Rectal smooth muscle tissue (tissue), 1 donor: ENCODE measurements around the gene CKAP4.

Experiments used
- H3K27ac ChIP-seq: one replicate; pipeline ENCODE4 v1.7.0; 2013; ENCODE audit warnings: low read depth, low read length, inconsistent platforms
- H3K27me3 ChIP-seq: one replicate; pipeline ENCODE4 v1.7.0; 2013; ENCODE audit warnings: low read length; ENCODE audit not compliant: control insufficient read depth, insufficient read depth
- H3K36me3 ChIP-seq: one replicate; pipeline ENCODE4 v1.7.0; 2013; ENCODE audit warnings: low read length; ENCODE audit not compliant: control insufficient read depth, insufficient read depth
- H3K4me1 ChIP-seq: one replicate; pipeline ENCODE4 v1.7.0; 2013; ENCODE audit warnings: low read length; ENCODE audit not compliant: control insufficient read depth, insufficient read depth
- H3K4me3 ChIP-seq: one replicate; pipeline ENCODE4 v1.7.0; 2013; ENCODE audit warnings: low read length
- H3K9ac ChIP-seq: one replicate; pipeline ENCODE4 v1.7.0; 2013; ENCODE audit warnings: low read length

Gene CKAP4

GRCh38 chr12:106248846-106249371 is 1.1 kb upstream of the CKAP4 start:
- no peaks in the 10 kb centered on the region for H3K27me3 ChIP-seq
- peak overlapping the region; percentile 72 for H3K4me3 ChIP-seq
- peak overlapping the region; percentile 95 for H3K27ac ChIP-seq
- H3K36me3 ChIP-seq = peaks cover 2% of the 10 kb centered on the region
- H3K9ac ChIP-seq = peak overlapping the region; percentile 50
- H3K4me1 ChIP-seq = peaks cover 18% of the 10 kb centered on the region

- H3K27me3 ChIP-seq = no peaks in the 10 kb centered on the region
- peaks cover 2% of the 10 kb centered on the region for H3K36me3 ChIP-seq
- peak overlapping the region; percentile 95 for H3K27ac ChIP-seq
- H3K4me3 ChIP-seq = peak overlapping the region; percentile 72
- H3K4me1 ChIP-seq = peaks cover 18% of the 10 kb centered on the region
- H3K9ac ChIP-seq = peak overlapping the region; percentile 50
These were observed 559 bp upstream of the CKAP4 start for GRCh38 chr12:106248312-106248845.

- peaks cover 2% of the 10 kb centered on the region for H3K36me3 ChIP-seq
- peak overlapping the region; percentile 95 for H3K27ac ChIP-seq
- peaks cover 18% of the 10 kb centered on the region for H3K4me1 ChIP-seq
- H3K9ac ChIP-seq = peak overlapping the region; percentile 83
- no peaks in the 10 kb centered on the region for H3K27me3 ChIP-seq
- H3K4me3 ChIP-seq = peak overlapping the region; percentile 84
These were observed 738 bp downstream of the CKAP4 start for GRCh38 chr12:106246891-106247673.

GRCh38 chr12:106245767-106246166 is 2.1 kb downstream of the CKAP4 start:
- Histone ChIP-seq H3K36me3 (peaks cover 2% of the 10 kb centered on the region), H3K27ac (peak overlapping the region; percentile 44), H3K27me3 (no peaks in the 10 kb centered on the region), H3K4me3 (peak overlapping the region; percentile 52), H3K9ac (no peak overlapping the region), H3K4me1 (peaks cover 18% of the 10 kb centered on the region)

- no peak overlapping the region for H3K9ac ChIP-seq
These were observed 4.2 kb downstream of the CKAP4 start for GRCh38 chr12:106243620-106244019.

GRCh38 chr12:106240821-106241220 is 7.0 kb downstream of the CKAP4 start:
- H3K4me3 ChIP-seq = no peak overlapping the region
- no peak overlapping the region for H3K27ac ChIP-seq
- H3K36me3 ChIP-seq = peaks cover 18% of the 10 kb centered on the region
- no peak overlapping the region for H3K9ac ChIP-seq
- peaks cover 12% of the 10 kb centered on the region for H3K4me1 ChIP-seq
- no peaks in the 10 kb centered on the region for H3K27me3 ChIP-seq

More at GRCh38 chr12:106243620-106244019, 4.2 kb downstream of the CKAP4 start:
- Histone ChIP-seq H3K36me3 (peaks cover 18% of the 10 kb centered on the region), H3K27ac (no peak overlapping the region), H3K4me3 (no peak overlapping the region), H3K27me3 (no peaks in the 10 kb centered on the region), H3K4me1 (peaks cover 15% of the 10 kb centered on the region)

GRCh38 chr12:106239951-106240335 is 7.9 kb downstream of the CKAP4 start:
- H3K4me3 ChIP-seq = no peak overlapping the region
- no peak overlapping the region for H3K27ac ChIP-seq
- H3K4me1 ChIP-seq = peaks cover 5% of the 10 kb centered on the region
- no peaks in the 10 kb centered on the region for H3K27me3 ChIP-seq
- no peak overlapping the region for H3K9ac ChIP-seq
- H3K36me3 ChIP-seq = peaks cover 17% of the 10 kb centered on the region

- Histone ChIP-seq H3K4me3 (no peak overlapping the region), H3K9ac (no peak overlapping the region), H3K36me3 (peaks cover 17% of the 10 kb centered on the region), H3K27ac (no peak overlapping the region), H3K27me3 (no peaks in the 10 kb centered on the region), H3K4me1 (peaks cover 2% of the 10 kb centered on the region)
These were observed 8.4 kb downstream of the CKAP4 start for GRCh38 chr12:106239241-106239950.

- Histone ChIP-seq H3K4me3 (no peak overlapping the region), H3K27ac (no peak overlapping the region), H3K4me1 (no peaks in the 10 kb centered on the region), H3K9ac (no peak overlapping the region), H3K36me3 (peaks cover 17% of the 10 kb centered on the region), H3K27me3 (no peaks in the 10 kb centered on the region)
These were observed 9.7 kb downstream of the CKAP4 start for GRCh38 chr12:106238146-106238545.

- H3K4me1 ChIP-seq = no peaks in the 10 kb centered on the region
These were observed 12.1 kb downstream of the CKAP4 start for GRCh38 chr12:106235770-106236169.

GRCh38 chr12:106234449-106234848 is 13.4 kb downstream of the CKAP4 start:
- H3K4me3 ChIP-seq = no peak overlapping the region

More at GRCh38 chr12:106235770-106236169, 12.1 kb downstream of the CKAP4 start:
- H3K4me3 ChIP-seq = no peak overlapping the region
- no peak overlapping the region for H3K27ac ChIP-seq
- H3K36me3 ChIP-seq = peaks cover 17% of the 10 kb centered on the region
- H3K9ac ChIP-seq = no peak overlapping the region
- no peaks in the 10 kb centered on the region for H3K27me3 ChIP-seq

GRCh38 chr12:106233011-106233410 is 14.8 kb downstream of the CKAP4 start:
- Histone ChIP-seq H3K9ac (no peak overlapping the region), H3K4me3 (no peak overlapping the region), H3K36me3 (no peaks in the 10 kb centered on the region), H3K27me3 (no peaks in the 10 kb centered on the region), H3K27ac (no peak overlapping the region), H3K4me1 (no peaks in the 10 kb centered on the region)

More at GRCh38 chr12:106234449-106234848, 13.4 kb downstream of the CKAP4 start:
- Histone ChIP-seq H3K4me1 (no peaks in the 10 kb centered on the region), H3K27ac (no peak overlapping the region), H3K9ac (no peak overlapping the region), H3K36me3 (peaks cover 8% of the 10 kb centered on the region), H3K27me3 (no peaks in the 10 kb centered on the region)
